Astrocyte of the cerebellum (primary cell): Measurements from ENCODE around the gene ENG.

ENCODE experiments used
- DNase-seq: peaks from one replicate; pipeline ENCODE4 v3.0.0-alpha.2; 2011; ENCODE audit warnings: low read depth
- H3K4me3 ChIP-seq: 2 replicates; pipeline ENCODE4 v1.5.1; 2011; ENCODE audit warnings: mild to moderate bottlenecking, low read depth, low read length, moderate library complexity
- in situ Hi-C: cut with HindIII; loops from 2 replicates; pipeline ENCODE4 v1.10.0; 2017; ENCODE audit warnings: low sequenced_read_pairs
- TF ChIP-seq, protein P1 (sequence below): IDR thresholded peaks from 2 replicates; pipeline ENCODE4 v1.5.1; 2012; ENCODE audit warnings: low read length, low read depth, moderate library complexity, mild to moderate bottlenecking; ENCODE audit errors: missing control alignments

The ENG gene

DNA sequence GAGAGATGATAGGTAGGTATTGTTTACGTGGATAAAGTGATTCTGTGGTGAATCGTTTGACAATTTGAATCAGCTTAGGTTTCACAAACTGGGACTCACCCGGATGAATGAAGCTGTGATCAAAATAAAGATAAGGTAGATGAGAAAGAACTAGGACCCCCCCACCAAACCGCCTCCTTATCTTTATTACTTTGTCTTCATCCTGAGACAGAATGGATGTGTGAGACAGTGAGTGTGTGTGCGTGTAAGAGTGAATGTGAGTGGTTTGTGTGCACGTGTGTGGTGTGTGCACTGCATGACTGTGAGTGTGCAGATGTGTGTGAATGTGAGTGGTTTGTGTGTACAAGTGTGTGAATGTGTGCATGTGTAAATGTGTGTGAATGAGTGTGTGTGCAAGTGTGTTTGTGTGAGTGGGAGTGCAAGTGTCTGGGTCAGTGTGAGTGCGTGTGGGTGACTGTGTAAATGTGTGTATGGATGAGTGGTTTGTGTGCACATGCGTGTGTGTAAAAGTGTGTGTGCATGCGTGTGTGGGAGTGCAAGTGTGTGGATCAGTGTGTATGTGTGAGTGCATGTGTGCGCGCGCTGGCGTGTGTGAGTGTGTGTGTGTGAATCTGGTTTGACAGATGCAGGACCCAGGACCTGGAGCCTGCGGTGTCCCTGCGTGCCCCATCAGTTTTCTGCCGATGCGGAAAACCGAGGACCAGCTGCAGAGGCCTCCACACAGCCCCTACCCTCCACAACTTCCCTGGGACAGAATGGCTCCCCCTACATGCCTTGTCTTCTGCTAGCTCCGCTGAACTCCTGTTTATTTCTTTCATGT lies 11.4 kb upstream of the ENG start:
- DNase-seq, result no peak
- no peak overlapping the region for H3K4me3 ChIP-seq
- in situ Hi-C loops, result loop anchor here (25.0 kb wide), 1 partner anchor 229 kb away; no protein-coding TSS in a partner anchor
- TF ChIP-seq, protein P1, sequence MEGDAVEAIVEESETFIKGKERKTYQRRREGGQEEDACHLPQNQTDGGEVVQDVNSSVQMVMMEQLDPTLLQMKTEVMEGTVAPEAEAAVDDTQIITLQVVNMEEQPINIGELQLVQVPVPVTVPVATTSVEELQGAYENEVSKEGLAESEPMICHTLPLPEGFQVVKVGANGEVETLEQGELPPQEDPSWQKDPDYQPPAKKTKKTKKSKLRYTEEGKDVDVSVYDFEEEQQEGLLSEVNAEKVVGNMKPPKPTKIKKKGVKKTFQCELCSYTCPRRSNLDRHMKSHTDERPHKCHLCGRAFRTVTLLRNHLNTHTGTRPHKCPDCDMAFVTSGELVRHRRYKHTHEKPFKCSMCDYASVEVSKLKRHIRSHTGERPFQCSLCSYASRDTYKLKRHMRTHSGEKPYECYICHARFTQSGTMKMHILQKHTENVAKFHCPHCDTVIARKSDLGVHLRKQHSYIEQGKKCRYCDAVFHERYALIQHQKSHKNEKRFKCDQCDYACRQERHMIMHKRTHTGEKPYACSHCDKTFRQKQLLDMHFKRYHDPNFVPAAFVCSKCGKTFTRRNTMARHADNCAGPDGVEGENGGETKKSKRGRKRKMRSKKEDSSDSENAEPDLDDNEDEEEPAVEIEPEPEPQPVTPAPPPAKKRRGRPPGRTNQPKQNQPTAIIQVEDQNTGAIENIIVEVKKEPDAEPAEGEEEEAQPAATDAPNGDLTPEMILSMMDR, result no peak

DNA sequence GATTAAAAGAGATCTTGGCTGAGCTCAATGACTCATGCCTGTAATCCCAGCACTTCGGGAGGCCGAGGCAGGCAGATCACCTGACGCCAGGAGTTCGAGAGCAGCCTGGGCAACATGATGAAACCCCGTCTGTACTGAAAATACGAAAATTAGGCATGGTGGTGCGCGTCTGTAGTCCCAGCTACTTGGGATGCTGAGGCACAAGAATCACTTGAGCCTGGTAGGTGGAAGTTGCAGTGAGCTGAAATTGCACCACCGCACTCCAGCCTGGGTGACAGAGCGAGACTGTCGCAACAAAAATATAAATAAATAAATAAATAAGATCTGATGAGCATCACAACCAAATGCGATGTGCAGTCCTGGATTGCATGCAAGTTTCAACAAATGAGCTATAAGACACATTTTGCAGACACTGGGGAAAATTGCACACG lies 8.7 kb upstream of the ENG start:
- TF ChIP-seq, protein P1, result no peak
- H3K4me3 ChIP-seq, result no peak overlapping the region
- in situ Hi-C loops, result loop anchor here (25.0 kb wide), 1 partner anchor 226 kb away; no protein-coding TSS in a partner anchor
- no peak for DNase-seq

DNA sequence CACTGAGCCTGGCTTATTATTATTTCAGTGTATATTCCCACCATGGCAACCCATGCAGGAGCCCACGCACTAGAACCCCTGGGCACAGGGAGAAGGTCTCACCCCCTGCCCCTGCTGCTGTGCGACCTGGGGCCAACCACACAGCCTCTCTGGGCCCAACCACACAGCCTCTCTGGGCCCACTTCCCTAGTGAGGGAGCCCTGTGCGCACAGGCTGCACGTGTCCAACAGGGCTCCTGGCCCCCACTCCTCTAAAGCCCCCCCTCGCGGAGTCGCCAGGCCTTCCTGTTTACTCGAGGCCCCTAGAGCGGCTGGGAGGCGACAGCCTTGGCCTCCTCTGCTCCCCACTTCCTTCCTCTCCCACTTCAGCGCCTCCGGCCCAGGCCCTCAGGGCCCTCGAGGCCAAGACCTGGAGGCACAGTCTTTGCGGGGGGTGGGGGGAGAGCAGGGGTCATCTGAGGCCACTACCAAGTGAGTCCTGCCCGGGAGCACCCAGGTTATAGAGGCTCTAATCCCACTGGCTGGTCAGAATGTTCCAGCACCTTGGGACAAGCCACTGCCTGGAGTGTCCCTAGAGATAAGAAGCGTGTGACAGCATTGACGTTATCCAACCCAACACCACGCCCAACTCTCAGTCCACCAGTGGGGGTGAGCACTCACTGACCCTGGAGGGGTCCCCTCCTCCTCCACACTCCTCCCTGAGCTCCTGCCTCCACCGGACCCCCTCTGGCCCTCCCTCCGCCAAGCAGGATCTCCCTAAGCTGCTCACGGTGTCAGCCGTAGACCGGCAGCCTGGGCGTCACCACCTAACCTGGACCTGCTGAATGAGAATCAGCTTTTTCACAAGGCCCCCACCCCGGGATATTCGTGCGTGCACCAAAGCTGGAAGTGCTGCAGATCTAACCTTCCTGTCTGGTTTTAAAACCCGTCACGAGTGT lies 7.9 kb upstream of the ENG start:
- TF ChIP-seq, protein P1, result no peak
- in situ Hi-C loops, result loop anchor here (25.0 kb wide), 1 partner anchor 225 kb away; no protein-coding TSS in a partner anchor
- DNase-seq, result no peak
- no peak overlapping the region for H3K4me3 ChIP-seq

DNA sequence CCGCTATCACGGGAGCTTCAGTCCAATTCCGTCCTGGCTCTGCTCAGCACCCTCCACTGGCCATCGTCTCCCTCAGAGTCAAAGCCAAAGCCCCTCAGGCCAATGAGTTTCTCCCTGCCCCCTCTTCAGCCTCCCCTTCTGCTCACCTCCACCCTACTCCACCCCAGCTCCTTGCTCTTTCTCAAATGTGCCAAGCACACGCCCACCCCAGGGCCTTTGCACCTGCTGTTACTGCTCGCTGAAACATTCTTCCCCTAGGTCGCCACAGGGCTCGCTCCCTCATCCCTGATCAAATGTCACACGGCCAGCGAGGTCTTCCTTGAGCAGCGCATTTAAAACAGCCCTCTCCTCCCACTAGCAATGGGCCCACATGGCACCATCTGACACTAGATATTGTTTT lies 6.3 kb upstream of the ENG start:
- DNase-seq, result no peak
- TF ChIP-seq, protein P1, result no peak
- no peak overlapping the region for H3K4me3 ChIP-seq
- in situ Hi-C loops, result loop anchor here (25.0 kb wide), 1 partner anchor 223 kb away; no protein-coding TSS in a partner anchor

DNA sequence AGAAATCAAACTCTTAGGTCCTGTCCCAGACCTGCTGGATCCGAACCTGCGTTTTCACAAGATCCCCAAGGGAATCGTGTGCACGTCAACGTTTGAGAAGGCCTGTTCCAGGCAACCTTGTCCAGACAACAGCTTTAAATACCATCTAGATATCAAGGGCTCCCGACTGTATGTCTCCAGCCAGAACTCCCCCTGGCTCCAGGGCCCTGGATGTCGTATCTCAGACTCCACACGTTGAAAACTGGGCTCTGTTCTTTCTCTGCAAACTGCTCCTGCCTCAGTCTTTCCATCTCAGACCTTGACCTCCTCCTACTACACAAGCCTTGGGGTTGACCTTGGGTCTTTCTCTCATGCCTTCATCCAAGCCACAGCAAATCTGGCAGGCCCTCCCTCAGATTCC lies 5.8 kb upstream of the ENG start:
- DNase-seq, result no peak
- TF ChIP-seq, protein P1, result no peak
- in situ Hi-C loops, result loop anchor here (25.0 kb wide), 1 partner anchor 223 kb away; no protein-coding TSS in a partner anchor
- H3K4me3 ChIP-seq, result no peak overlapping the region

DNA sequence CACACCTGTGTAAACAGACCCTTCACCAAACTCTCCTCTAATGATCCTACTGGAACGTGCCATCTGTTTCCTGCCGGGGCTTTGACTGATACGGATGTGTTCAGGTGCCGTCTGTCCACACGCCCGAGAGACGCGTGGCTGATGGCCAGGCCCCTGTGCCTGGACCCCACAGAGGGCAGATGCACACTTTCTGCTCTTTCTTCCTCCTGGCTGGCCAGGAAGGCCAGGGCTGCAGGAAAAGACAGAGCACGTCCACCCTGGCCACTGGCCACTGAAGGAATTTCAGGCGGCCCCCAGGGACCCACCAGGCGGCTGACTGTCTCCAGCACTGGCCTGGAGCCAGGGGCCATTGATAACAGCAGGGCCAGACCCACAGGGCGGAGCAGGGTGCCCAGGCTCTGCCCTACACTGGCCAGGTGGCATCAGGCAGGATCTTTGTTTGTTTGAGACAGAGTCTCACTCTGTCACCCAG lies 3.6 kb upstream of the ENG start:
- H3K4me3 ChIP-seq, result no peak overlapping the region
- in situ Hi-C loops, result loop anchor here (25.0 kb wide), 1 partner anchor 221 kb away; no protein-coding TSS in a partner anchor
- TF ChIP-seq, protein P1, result no peak
- DNase-seq, result no peak
